Tibial nerve (tissue), 4 donors: ENCODE results near the gene ANAPC13. TPM values are rescaled to one million over a fixed set of nuclear protein-coding genes. Genes with fewer than 3 reads are reported as not detected.
A peak's percentile ranks its signal among the peaks of the same experiment; 100 is the strongest.

ENCODE experiments used
- DNase-seq, 2 donors: peaks; one replicate each; pipeline ENCODE4 v3.0.0-alpha.2; 2019; ENCODE audit warnings: low spot score in 2 of 2
- H3K27ac ChIP-seq, 4 donors: fragments of 200-600 bp; sonication (generic) in 3 of 4; one replicate each; pipeline ENCODE4 v1.5.1; 2017 to 2019; ENCODE audit warnings: mild to moderate bottlenecking in 1 of 4
- H3K27me3 ChIP-seq, 2 donors: fragments of 200-600 bp; sonication (generic) in 1 of 2; one replicate each; pipeline versions ENCODE4 v1.5.1 to v1.6.0; 2017 to 2019
- H3K36me3 ChIP-seq, 3 donors: fragments of 200-600 bp; sonication (generic); one replicate each; pipeline ENCODE4 v1.5.1; 2018 to 2019
- H3K4me1 ChIP-seq, 4 donors: fragments of 200-600 bp; sonication (generic) in 3 of 4; one replicate each; pipeline ENCODE4 v1.5.1; 2017 to 2019
- H3K4me3 ChIP-seq, 4 donors: fragments of 200-600 bp; sonication (generic) in 3 of 4; one replicate each; pipeline ENCODE4 v1.5.1; 2017 to 2019; ENCODE audit warnings: mild to moderate bottlenecking in 1 of 4, moderate library complexity in 1 of 4
- H3K9me3 ChIP-seq, 4 donors: fragments of 200-600 bp; sonication (generic) in 3 of 4; one replicate each; pipeline ENCODE4 v1.5.1; 2017 to 2019
- CTCF ChIP-seq, 5 experiments: fragments of 200-600 bp in 3 of 5; fragments of 450-650 bp in 2 of 5; sonication (generic) in 3 of 5; IDR thresholded peaks; one replicate each; pipeline ENCODE4 v1.5.1; 2016 to 2019; ENCODE audit warnings: antibody characterized with exemption in 5 of 5, mild to moderate bottlenecking in 3 of 5, moderate library complexity in 2 of 5
- EP300 ChIP-seq, 2 donors: sonication (generic); formaldehyde crosslinking; IDR thresholded peaks; one replicate each; pipeline ENCODE4 v1.6.1; 2017; ENCODE audit warnings: antibody characterized with exemption in 2 of 2, mild to moderate bottlenecking in 1 of 2
- POLR2A ChIP-seq, 2 donors: fragments of 450-650 bp; IDR thresholded peaks; one replicate each; pipeline ENCODE4 v1.6.1; 2017; ENCODE audit warnings: antibody characterized with exemption in 2 of 2, mild to moderate bottlenecking in 2 of 2, moderate library complexity in 2 of 2
- WGBS, 2 donors: methylation state at CpG; one replicate each; pipeline ENCODE4 v1.1.5; 2018; 5-methylcytosine and 5-hydroxymethylcytosine counted together
- total RNA-seq, 4 donors: library from RNA; depleted of rRNA; stranded (reverse); fragments of >200 nt; gene quantifications; one replicate each; pipeline ENCODE4 v1.1.0, GENCODE V29; 2016

The ANAPC13 gene
- total RNA-seq, 4 donors from 2014 or later = 32.7 to 56.8 (median 49.1) TPM

GRCh38 chr3:134464064-134464688 lies 21.6 kb downstream of the ANAPC13 start:
- Histone ChIP-seq H3K9me3 (no peaks in the 10 kb centered on the region), H3K4me1 (peaks cover 0 to 70% (median 25%) of the 10 kb centered on the region in 4 donors), H3K4me3 (peak overlapping the region in 1 of 4 donors; percentile 21), H3K27me3 (no peaks in the 10 kb centered on the region), H3K27ac (peak overlapping the region in 3 of 4 donors; percentile 46 to 86 (median 85)), H3K36me3 (no peaks in the 10 kb centered on the region)
- 22 to 23% methylated on average over 13 of the region's 13 CpGs for WGBS, 2 donors
- no peak for TF ChIP-seq POLR2A (IDR thresholded peaks at IDR 0.05)
- peak; percentile 58 to 81 for TF ChIP-seq EP300 (IDR thresholded peaks at IDR 0.05)
- no peak for TF ChIP-seq CTCF (IDR thresholded peaks at IDR 0.05)
- peak; percentile 71 to 78 for DNase-seq

GRCh38 chr3:134463676-134464063 lies 22.1 kb downstream of the ANAPC13 start:
- H3K4me3 ChIP-seq = no peak overlapping the region
- 37 to 41% methylated on average over 4 of the region's 4 CpGs for WGBS, 2 donors
- DNase-seq = no peak
- no peak for TF ChIP-seq POLR2A (IDR thresholded peaks at IDR 0.05)
- H3K9me3 ChIP-seq = no peaks in the 10 kb centered on the region
- H3K36me3 ChIP-seq = no peaks in the 10 kb centered on the region
- peaks cover 0 to 70% (median 25%) of the 10 kb centered on the region in 4 donors for H3K4me1 ChIP-seq
- H3K27ac ChIP-seq = peak overlapping the region in 3 of 4 donors; percentile 46 to 86 (median 85)
- no peaks in the 10 kb centered on the region for H3K27me3 ChIP-seq

- H3K9me3 ChIP-seq = no peaks in the 10 kb centered on the region
- no peaks in the 10 kb centered on the region for H3K36me3 ChIP-seq
- WGBS, 2 donors = 13% methylated on average over 5 of the region's 5 CpGs
- no peaks in the 10 kb centered on the region for H3K27me3 ChIP-seq
- no peak for DNase-seq
- H3K27ac ChIP-seq = peak overlapping the region; percentile 46 to 86 (median 70)
- peaks cover 0 to 67% (median 25%) of the 10 kb centered on the region in 4 donors for H3K4me1 ChIP-seq
- TF ChIP-seq CTCF (IDR thresholded peaks at IDR 0.05) (no peak), EP300 (IDR thresholded peaks at IDR 0.05) (peak in 1 of 2 donors; percentile 53), POLR2A (IDR thresholded peaks at IDR 0.05) (no peak)
- peak overlapping the region in 1 of 4 donors; percentile 11 for H3K4me3 ChIP-seq
Observed at GRCh38 chr3:134462331-134462941, 23.3 kb downstream of the ANAPC13 start.

GRCh38 chr3:134460965-134461364 lies 24.8 kb downstream of the ANAPC13 start:
- Histone ChIP-seq H3K36me3 (no peaks in the 10 kb centered on the region), H3K27ac (peak overlapping the region in 2 of 4 donors; percentile 85 to 86), H3K4me3 (no peak overlapping the region), H3K27me3 (no peaks in the 10 kb centered on the region), H3K9me3 (no peaks in the 10 kb centered on the region), H3K4me1 (peaks cover 0 to 61% (median 23%) of the 10 kb centered on the region in 4 donors)
- 39 to 49% methylated on average over 2 of the region's 2 CpGs for WGBS, 2 donors
- TF ChIP-seq CTCF (IDR thresholded peaks at IDR 0.05) = no peak
- no peak for TF ChIP-seq POLR2A (IDR thresholded peaks at IDR 0.05)
- TF ChIP-seq EP300 (IDR thresholded peaks at IDR 0.05) = no peak
- DNase-seq = no peak

GRCh38 chr3:134459562-134459961 lies 26.2 kb downstream of the ANAPC13 start:
- Histone ChIP-seq H3K4me1 (peaks cover 0 to 47% (median 21%) of the 10 kb centered on the region in 4 donors), H3K4me3 (no peak overlapping the region), H3K9me3 (no peaks in the 10 kb centered on the region), H3K36me3 (no peaks in the 10 kb centered on the region), H3K27me3 (no peaks in the 10 kb centered on the region), H3K27ac (no peak overlapping the region)
- TF ChIP-seq POLR2A (IDR thresholded peaks at IDR 0.05) (no peak), CTCF (IDR thresholded peaks at IDR 0.05) (no peak), EP300 (IDR thresholded peaks at IDR 0.05) (no peak)
- 90% methylated on average over 4 of the region's 4 CpGs for WGBS, 2 donors
- DNase-seq = peak in 1 of 2 donors; percentile 3
